ENCODE data around the gene CHERP. TPM values are rescaled to one million over a fixed set of nuclear protein-coding genes. Genes with fewer than 3 reads are reported as not detected.

The CHERP gene
- total and polyA plus RNA-seq, 2 of the 13 experiments (the other 11 are each of a cell fraction or from before 2014, with no cell fraction given) = 4.3 to 5.4 TPM

- TF ChIP-seq ZNF510 (CRISPR knock-in tag; IDR thresholded peaks at IDR 0.05; ENCODE audit: low read depth) (no peak), ZNF256 (CRISPR knock-in tag; conservative IDR thresholded peaks at IDR 0.05) (0 out of 2 replicates have a peak, but pooled peaks have one; percentile 21), BATF2 (CRISPR knock-in tag; IDR thresholded peaks at IDR 0.05) (no peak), MEIS1 (CRISPR knock-in tag; IDR thresholded peaks at IDR 0.05; ENCODE audit: borderline replicate concordance) (peak; percentile 62; the same call in 1 of the 2 replicates), ZNF431 (CRISPR knock-in tag; IDR thresholded peaks at IDR 0.05; ENCODE audit: borderline replicate concordance, low read depth) (no peak), ZKSCAN8 (CRISPR knock-in tag; IDR thresholded peaks at IDR 0.05; ENCODE audit: borderline replicate concordance) (peak; percentile 76; the same call in 1 of the 2 replicates), SOX13 (IDR thresholded peaks at IDR 0.05) (no peak), SOX13 (CRISPR knock-in tag; conservative IDR thresholded peaks at IDR 0.05 in 1 of 2, IDR thresholded peaks at IDR 0.05 in 1 of 2) (peak in 1 of 2 experiments; percentile 26; a peak in 1 of 4 replicates), HNRNPLL (IDR thresholded peaks at IDR 0.05; ENCODE audit: low read depth, low read length, poor library complexity, severe bottlenecking) (peak; percentile 79), E2F1 (CRISPR knock-in tag; IDR thresholded peaks at IDR 0.05) (peak; percentile 90), ZNF142 (CRISPR knock-in tag; IDR thresholded peaks at IDR 0.05) (0 out of 2 replicates have a peak, but pooled peaks have one; percentile 10), CTCF (CRISPR knock-in tag; IDR thresholded peaks at IDR 0.05) (peak; percentile 34), RFX3 (CRISPR knock-in tag; IDR thresholded peaks at IDR 0.05) (peak; percentile 97), ERF (CRISPR knock-in tag; IDR thresholded peaks at IDR 0.05) (peak; percentile 87), ZNF317 (CRISPR knock-in tag; IDR thresholded peaks at IDR 0.05) (0 out of 2 replicates have a peak, but pooled peaks have one; percentile 58), JUND (CRISPR knock-in tag; IDR thresholded peaks at IDR 0.05) (no peak), MATR3 (CRISPR knock-in tag; IDR thresholded peaks at IDR 0.05) (no peak), HNRNPK (IDR thresholded peaks at IDR 0.05; ENCODE audit: low read depth, low read length, poor library complexity, severe bottlenecking) (peak; percentile 36)
These were observed 46.1 kb downstream of the CHERP start, which contains the start of the genes C19orf44 and CALR3 (continued) for GRCh38 chr19:16495982-16496612.

Measured in HepG2 (cell line).